HL-60 (cell line): ENCODE measurements around the gene TRNP1.

Experiments
- GABPA ChIP-seq: IDR thresholded peaks from 2 replicates; pipeline ENCODE4 v1.6.1; 2012; ENCODE audit warnings: low read depth
- POLR2AphosphoS5 ChIP-seq: IDR thresholded peaks from 2 replicates; pipeline ENCODE4 v1.6.1; 2012; ENCODE audit warnings: low read depth
- SPI1 ChIP-seq: IDR thresholded peaks from 2 replicates; pipeline ENCODE4 v1.6.1; 2012; ENCODE audit warnings: low read depth, mild to moderate bottlenecking, borderline replicate concordance
- TF ChIP-seq, protein P1 (sequence below): IDR thresholded peaks from one replicate; pipeline ENCODE4 v1.5.1; 2011; ENCODE audit warnings: low read length, control low read depth, inconsistent platforms; ENCODE audit not compliant: insufficient read depth
- TF ChIP-seq, protein P2 (sequence below): IDR thresholded peaks from 2 replicates; pipeline ENCODE4 v1.6.1; 2012; ENCODE audit warnings: low read depth; ENCODE audit not compliant: insufficient replicate concordance

DNA sequence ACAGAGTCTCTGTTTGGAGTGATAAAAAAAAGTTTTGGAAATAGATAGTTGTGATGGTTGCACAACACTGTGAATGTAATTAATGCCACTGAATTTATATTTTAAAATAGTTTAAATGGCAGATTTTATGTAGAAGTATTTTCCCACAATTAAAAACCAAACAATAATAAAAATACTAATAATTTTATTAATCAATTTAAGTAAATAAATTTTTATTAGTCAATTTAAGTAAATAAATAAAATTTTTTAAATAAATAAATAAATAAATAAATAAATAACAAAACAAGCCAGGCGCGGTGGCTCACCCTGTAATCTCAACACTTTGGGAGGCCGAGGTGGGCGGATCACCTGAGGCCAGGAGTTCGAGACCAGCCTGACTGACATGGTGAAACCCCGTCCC, 28.3 kb upstream of the TRNP1 start:
- TF ChIP-seq, protein P1, sequence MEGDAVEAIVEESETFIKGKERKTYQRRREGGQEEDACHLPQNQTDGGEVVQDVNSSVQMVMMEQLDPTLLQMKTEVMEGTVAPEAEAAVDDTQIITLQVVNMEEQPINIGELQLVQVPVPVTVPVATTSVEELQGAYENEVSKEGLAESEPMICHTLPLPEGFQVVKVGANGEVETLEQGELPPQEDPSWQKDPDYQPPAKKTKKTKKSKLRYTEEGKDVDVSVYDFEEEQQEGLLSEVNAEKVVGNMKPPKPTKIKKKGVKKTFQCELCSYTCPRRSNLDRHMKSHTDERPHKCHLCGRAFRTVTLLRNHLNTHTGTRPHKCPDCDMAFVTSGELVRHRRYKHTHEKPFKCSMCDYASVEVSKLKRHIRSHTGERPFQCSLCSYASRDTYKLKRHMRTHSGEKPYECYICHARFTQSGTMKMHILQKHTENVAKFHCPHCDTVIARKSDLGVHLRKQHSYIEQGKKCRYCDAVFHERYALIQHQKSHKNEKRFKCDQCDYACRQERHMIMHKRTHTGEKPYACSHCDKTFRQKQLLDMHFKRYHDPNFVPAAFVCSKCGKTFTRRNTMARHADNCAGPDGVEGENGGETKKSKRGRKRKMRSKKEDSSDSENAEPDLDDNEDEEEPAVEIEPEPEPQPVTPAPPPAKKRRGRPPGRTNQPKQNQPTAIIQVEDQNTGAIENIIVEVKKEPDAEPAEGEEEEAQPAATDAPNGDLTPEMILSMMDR = no peak
- TF ChIP-seq POLR2AphosphoS5 = no peak
- TF ChIP-seq, protein P2, sequence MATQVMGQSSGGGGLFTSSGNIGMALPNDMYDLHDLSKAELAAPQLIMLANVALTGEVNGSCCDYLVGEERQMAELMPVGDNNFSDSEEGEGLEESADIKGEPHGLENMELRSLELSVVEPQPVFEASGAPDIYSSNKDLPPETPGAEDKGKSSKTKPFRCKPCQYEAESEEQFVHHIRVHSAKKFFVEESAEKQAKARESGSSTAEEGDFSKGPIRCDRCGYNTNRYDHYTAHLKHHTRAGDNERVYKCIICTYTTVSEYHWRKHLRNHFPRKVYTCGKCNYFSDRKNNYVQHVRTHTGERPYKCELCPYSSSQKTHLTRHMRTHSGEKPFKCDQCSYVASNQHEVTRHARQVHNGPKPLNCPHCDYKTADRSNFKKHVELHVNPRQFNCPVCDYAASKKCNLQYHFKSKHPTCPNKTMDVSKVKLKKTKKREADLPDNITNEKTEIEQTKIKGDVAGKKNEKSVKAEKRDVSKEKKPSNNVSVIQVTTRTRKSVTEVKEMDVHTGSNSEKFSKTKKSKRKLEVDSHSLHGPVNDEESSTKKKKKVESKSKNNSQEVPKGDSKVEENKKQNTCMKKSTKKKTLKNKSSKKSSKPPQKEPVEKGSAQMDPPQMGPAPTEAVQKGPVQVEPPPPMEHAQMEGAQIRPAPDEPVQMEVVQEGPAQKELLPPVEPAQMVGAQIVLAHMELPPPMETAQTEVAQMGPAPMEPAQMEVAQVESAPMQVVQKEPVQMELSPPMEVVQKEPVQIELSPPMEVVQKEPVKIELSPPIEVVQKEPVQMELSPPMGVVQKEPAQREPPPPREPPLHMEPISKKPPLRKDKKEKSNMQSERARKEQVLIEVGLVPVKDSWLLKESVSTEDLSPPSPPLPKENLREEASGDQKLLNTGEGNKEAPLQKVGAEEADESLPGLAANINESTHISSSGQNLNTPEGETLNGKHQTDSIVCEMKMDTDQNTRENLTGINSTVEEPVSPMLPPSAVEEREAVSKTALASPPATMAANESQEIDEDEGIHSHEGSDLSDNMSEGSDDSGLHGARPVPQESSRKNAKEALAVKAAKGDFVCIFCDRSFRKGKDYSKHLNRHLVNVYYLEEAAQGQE = no peak
- no peak for TF ChIP-seq GABPA
- TF ChIP-seq SPI1 = no peak
